Brain microvascular endothelial cell (primary cell): ENCODE results near the gene TIMM13.

ENCODE experiments used
- DNase-seq: peaks from one replicate; pipeline ENCODE4 v3.0.0-alpha.2; 2020
- H3K27ac ChIP-seq: fragments of 250-450 bp; sonication (Bioruptor Pico); 2 replicates; pipeline ENCODE4 v1.5.1; 2020; ENCODE audit warnings: mild to moderate bottlenecking, moderate library complexity
- H3K27me3 ChIP-seq: fragments of 250-450 bp; sonication (Bioruptor Pico); replicated peaks from 2 replicates; pipeline ENCODE4 v1.5.1; 2020; ENCODE audit warnings: mild to moderate bottlenecking
- H3K36me3 ChIP-seq: fragments of 250-450 bp; sonication (Bioruptor Pico); replicated peaks from 2 replicates; pipeline ENCODE4 v1.5.1; 2020; ENCODE audit warnings: mild to moderate bottlenecking
- H3K4me3 ChIP-seq: 2 replicates; pipeline ENCODE4 v1.5.1; 2011; ENCODE audit warnings: low read depth, mild to moderate bottlenecking, control low read depth, low read length, moderate library complexity
- CTCF ChIP-seq: IDR thresholded peaks from 2 replicates; pipeline ENCODE4 v1.5.1; 2011; ENCODE audit warnings: low read depth, mild to moderate bottlenecking, moderate library complexity, low read length, control low read depth, inconsistent platforms; ENCODE audit errors: missing control alignments
- in situ Hi-C: cut with HindIII; loops from 2 replicates; pipeline ENCODE4 v1.10.0; 2017; ENCODE audit warnings: low sequenced_read_pairs, low pct_ligation_motif_present

Gene TIMM13

GRCh38 chr19:2425622-2426581 lies 1.5 kb downstream of the TIMM13 start:
- peak overlapping the region; percentile 99 for H3K27ac ChIP-seq
- peaks cover 12% of the 10 kb centered on the region for H3K36me3 ChIP-seq
- no peak for TF ChIP-seq CTCF
- no peaks in the 10 kb centered on the region for H3K27me3 ChIP-seq
- peak overlapping the region; percentile 86 for H3K4me3 ChIP-seq
- in situ Hi-C loops = no loop called here
- DNase-seq = no peak

- in situ Hi-C loops = no loop called here
- peak; percentile 78 for DNase-seq
- H3K36me3 ChIP-seq = peaks cover 9% of the 10 kb centered on the region
- peak; percentile 61 for TF ChIP-seq CTCF
- peak overlapping the region; percentile 86 for H3K4me3 ChIP-seq
- H3K27ac ChIP-seq = peak overlapping the region; percentile 9
- no peaks in the 10 kb centered on the region for H3K27me3 ChIP-seq
Observed at GRCh38 chr19:2424686-2425621, 2.4 kb downstream of the TIMM13 start.

GRCh38 chr19:2423915-2424685 lies 3.3 kb downstream of the TIMM13 start:
- Histone ChIP-seq H3K4me3 (no peak overlapping the region), H3K27ac (no peak overlapping the region), H3K27me3 (no peaks in the 10 kb centered on the region), H3K36me3 (peaks cover 9% of the 10 kb centered on the region)
- DNase-seq = no peak
- no peak for TF ChIP-seq CTCF
- in situ Hi-C loops = no loop called here

GRCh38 chr19:2423071-2423914 lies 4.1 kb downstream of the TIMM13 start:
- H3K36me3 ChIP-seq = peaks cover 9% of the 10 kb centered on the region
- H3K4me3 ChIP-seq = no peak overlapping the region
- no peaks in the 10 kb centered on the region for H3K27me3 ChIP-seq
- in situ Hi-C loops = no loop called here
- H3K27ac ChIP-seq = no peak overlapping the region
- no peak for DNase-seq
- no peak for TF ChIP-seq CTCF
